GM04503 (cell line): Measurements from ENCODE around the gene DAZAP1.
"Not testable (repeated sequence)": the region's sequence is repeated elsewhere in the genome, so short reads cannot be mapped to it uniquely, and the experiment has no call there.

Source experiments
- DNase-seq: peaks from one replicate; pipeline ENCODE4 v3.0.0-alpha.2; 2012; ENCODE audit warnings: low read depth

DAZAP1 gene

GRCh38 chr19:1474011-1474764, 66.8 kb downstream of the DAZAP1 start:
- no peak for DNase-seq

- no peak for DNase-seq
Observed at GRCh38 chr19:1474765-1475351, 67.5 kb downstream of the DAZAP1 start.

GRCh38 chr19:1475751-1476437, 68.5 kb downstream of the DAZAP1 start:
- DNase-seq, result no peak

- DNase-seq, result not testable (repeated sequence)
Observed at GRCh38 chr19:1477056-1477455, 69.7 kb downstream of the DAZAP1 start.

- peak; percentile 60 for DNase-seq
Observed at GRCh38 chr19:1478934-1479707, 71.7 kb downstream of the DAZAP1 start, which contains the start of gene C19orf25. C19orf25 (minus strand) TSS chr19:1479215; CDS start chr19:1478903, 312 bp downstream.

- DNase-seq, result no peak
Observed at GRCh38 chr19:1481224-1481892, 74.0 kb downstream of the DAZAP1 start.

GRCh38 chr19:1481893-1482360, 74.5 kb downstream of the DAZAP1 start:
- DNase-seq, result no peak

- no peak for DNase-seq
Observed at GRCh38 chr19:1482361-1483130, 75.2 kb downstream of the DAZAP1 start.

GRCh38 chr19:1483131-1483978, 76.0 kb downstream of the DAZAP1 start:
- DNase-seq, result no peak

- no peak for DNase-seq
Observed at GRCh38 chr19:1483979-1484428, 76.6 kb downstream of the DAZAP1 start.
